H9 (cell line): Measurements from ENCODE around the gene BTRC. TPM values are rescaled to one million over a fixed set of nuclear protein-coding genes. Genes with fewer than 3 reads are reported as not detected.

Experiments used
- DNase-seq: peaks from one replicate; pipeline ENCODE4 v3.0.0-alpha.2; 2017
- H2AFZ ChIP-seq: one replicate; pipeline ENCODE4 v1.6.1; 2013; ENCODE audit warnings: mild to moderate bottlenecking, low read length, control low read depth, moderate library complexity
- H2AK5ac ChIP-seq: 2 replicates; pipeline ENCODE4 v1.6.1; 2013; ENCODE audit warnings: low read length, control low read depth, mixed read lengths; ENCODE audit not compliant: insufficient read length
- H2BK120ac ChIP-seq: one replicate; pipeline ENCODE4 v1.6.1; 2013; ENCODE audit warnings: low read depth, mild to moderate bottlenecking, low read length, control low read depth, inconsistent platforms; ENCODE audit not compliant: poor library complexity, severe bottlenecking
- H2BK12ac ChIP-seq: 2 replicates; pipeline ENCODE4 v1.6.1; 2013; ENCODE audit warnings: low read length, control low read depth, mixed read lengths, low read depth; ENCODE audit not compliant: insufficient read length
- H2BK15ac ChIP-seq: 2 replicates; pipeline ENCODE4 v1.6.1; 2013; ENCODE audit warnings: low read depth, low read length, control low read depth
- H2BK20ac ChIP-seq: one replicate; pipeline ENCODE4 v1.6.1; 2013; ENCODE audit warnings: low read depth, mild to moderate bottlenecking, low read length, control low read depth, inconsistent platforms; ENCODE audit not compliant: poor library complexity, severe bottlenecking
- H2BK5ac ChIP-seq: 2 replicates; pipeline ENCODE4 v1.6.1; 2013; ENCODE audit warnings: low read length, control low read depth, mixed read lengths; ENCODE audit not compliant: insufficient read length
- H3K14ac ChIP-seq: 2 replicates; pipeline ENCODE4 v1.6.1; 2013; ENCODE audit warnings: low read length, control low read depth; ENCODE audit not compliant: insufficient read depth
- H3K18ac ChIP-seq: 2 replicates; pipeline ENCODE4 v1.6.1; 2013; ENCODE audit warnings: low read depth, mild to moderate bottlenecking, mixed read lengths, low read length, control low read depth; ENCODE audit not compliant: insufficient read length
- H3K23ac ChIP-seq: 2 replicates; pipeline ENCODE4 v1.6.1; 2013; ENCODE audit warnings: low read length, control low read depth, mixed read lengths, low read depth; ENCODE audit not compliant: insufficient read length
- H3K23me2 ChIP-seq: 2 replicates; pipeline ENCODE4 v1.6.1; 2013; ENCODE audit warnings: low read depth, mild to moderate bottlenecking, mixed read lengths, low read length, control low read depth; ENCODE audit not compliant: insufficient read length, poor library complexity, severe bottlenecking
- H3K27ac ChIP-seq: 2 replicates; pipeline ENCODE4 v1.5.1; 2013; ENCODE audit warnings: low read length, control low read depth, mixed read lengths, low read depth; ENCODE audit not compliant: insufficient read length
- H3K27me3 ChIP-seq: 2 replicates; pipeline ENCODE4 v1.6.1; 2013; ENCODE audit warnings: low read length, control low read depth, inconsistent platforms; ENCODE audit not compliant: insufficient read depth
- H3K4ac ChIP-seq: 2 replicates; pipeline ENCODE4 v1.6.1; 2013; ENCODE audit warnings: low read depth, mild to moderate bottlenecking, control low read depth, inconsistent platforms, low read length, moderate library complexity
- H3K4me1 ChIP-seq: 2 replicates; pipeline ENCODE4 v1.6.1; 2013; ENCODE audit warnings: low read length, control low read depth, inconsistent platforms; ENCODE audit not compliant: insufficient read depth
- H3K4me2 ChIP-seq: 2 replicates; pipeline ENCODE4 v1.6.1; 2013; ENCODE audit warnings: low read length, control low read depth, mixed read lengths; ENCODE audit not compliant: insufficient read length, insufficient read depth
- H3K56ac ChIP-seq: 2 replicates; pipeline ENCODE4 v1.6.1; 2013; ENCODE audit warnings: low read depth, mild to moderate bottlenecking, mixed read lengths, low read length, control low read depth; ENCODE audit not compliant: insufficient read length
- H3K79me1 ChIP-seq: 2 replicates; pipeline ENCODE4 v1.6.1; 2013; ENCODE audit warnings: low read depth, mild to moderate bottlenecking, moderate library complexity, low read length, control low read depth, inconsistent platforms; ENCODE audit not compliant: insufficient read depth, poor library complexity, severe bottlenecking
- H3K79me2 ChIP-seq: 2 replicates; pipeline ENCODE4 v1.6.1; 2013; ENCODE audit warnings: low read length, control low read depth, inconsistent platforms; ENCODE audit not compliant: insufficient read depth
- H3K9ac ChIP-seq: 2 replicates; pipeline ENCODE4 v1.6.1; 2013; ENCODE audit warnings: low read length, control low read depth, mixed read lengths; ENCODE audit not compliant: insufficient read length; ENCODE audit errors: extremely low read depth
- H3K9me3 ChIP-seq: one replicate; pipeline ENCODE4 v1.6.1; 2013; ENCODE audit warnings: low read depth, low read length, inconsistent platforms; ENCODE audit not compliant: control insufficient read depth
- H3T11ph ChIP-seq: one replicate; pipeline ENCODE4 v1.6.1; 2013; ENCODE audit warnings: mild to moderate bottlenecking, low read length, control low read depth, inconsistent platforms
- H4K20me1 ChIP-seq: one replicate; pipeline ENCODE4 v1.6.1; 2013; ENCODE audit not compliant: control insufficient read depth, insufficient read length, insufficient read depth
- H4K5ac ChIP-seq: 2 replicates; pipeline ENCODE4 v1.6.1; 2013; ENCODE audit warnings: low read depth, mild to moderate bottlenecking, mixed read lengths, low read length, control low read depth; ENCODE audit not compliant: insufficient read length
- H4K8ac ChIP-seq: replicated peaks from 2 replicates; pipeline ENCODE4 v1.6.1; 2013; ENCODE audit warnings: low read length, control low read depth, mixed read lengths, low read depth; ENCODE audit not compliant: insufficient read length
- H4K91ac ChIP-seq: 2 replicates; pipeline ENCODE4 v1.6.1; 2013; ENCODE audit warnings: low read depth, mild to moderate bottlenecking, moderate library complexity, mixed read lengths, low read length, control low read depth; ENCODE audit not compliant: insufficient read length
- H3K27ac Mint-ChIP-seq, 3 experiments: 2 replicates in 2 of 3; 3 replicates in 1 of 3; pipeline ENCODE4 v1.8.0; 2020 to 2021; ENCODE audit warnings: mixed read lengths in 3 of 3, mild to moderate bottlenecking in 1 of 3, moderate library complexity in 1 of 3
- H3K27me3 Mint-ChIP-seq: 2 replicates; pipeline ENCODE4 v1.8.0; 2021; ENCODE audit warnings: low read depth, mild to moderate bottlenecking, moderate library complexity, mixed read lengths
- H3K36me3 Mint-ChIP-seq, 3 experiments: 2 replicates in 2 of 3; 3 replicates in 1 of 3; pipeline ENCODE4 v1.8.0; 2020 to 2021; ENCODE audit warnings: low read depth in 3 of 3, mixed read lengths in 3 of 3; ENCODE audit not compliant: insufficient read depth in 1 of 3
- H3K4me1 Mint-ChIP-seq, 2 experiments: 2 replicates each; pipeline ENCODE4 v1.8.0; 2020; ENCODE audit warnings: mixed read lengths in 2 of 2
- H3K4me3 Mint-ChIP-seq, 2 experiments: 2 replicates in 1 of 2; 3 replicates in 1 of 2; pipeline ENCODE4 v1.8.0; 2020 to 2021; ENCODE audit warnings: mild to moderate bottlenecking in 2 of 2, mixed read lengths in 2 of 2, moderate library complexity in 1 of 2
- H3K9me3 Mint-ChIP-seq, 2 experiments: 2 replicates in 1 of 2; 3 replicates in 1 of 2; pipeline ENCODE4 v1.8.0; 2020; ENCODE audit warnings: mild to moderate bottlenecking in 2 of 2, mixed read lengths in 2 of 2, moderate library complexity in 1 of 2
- CTCF ChIP-seq: fragments of 200-600 bp; sonication (generic); conservative IDR thresholded peaks from 3 replicates; pipeline ENCODE4 v1.8.0; 2021; ENCODE audit warnings: antibody characterized with exemption, mild to moderate bottlenecking
- WGBS: extraction: QIAGEN DNeasy Blood & Tissue Kit; methylation state at CpG from one replicate; pipeline ENCODE4 v1.1.7; 2013; ENCODE audit warnings: missing lambda C conversion rate, low lambda C conversion rate, mixed read lengths; ENCODE audit not compliant: insufficient read length; ENCODE audit errors: extremely low coverage; 5-methylcytosine and 5-hydroxymethylcytosine counted together
- total RNA-seq: library from RNA; stranded (reverse); gene quantifications from 2 replicates; pipeline ENCODE4 v1.2.1, GENCODE V29; 2021

Gene BTRC
- total RNA-seq, 1 experiment from 2014 or later = 24.2 TPM

- Histone ChIP-seq H2AFZ (no peak overlapping the region), H3K9me3 (no peaks in the 10 kb centered on the region), H3K23ac (no peak overlapping the region), H4K8ac (no peak overlapping the region), H4K91ac (no peak overlapping the region), H3K27ac (no peak overlapping the region), H4K20me1 (no peaks in the 10 kb centered on the region), H4K5ac (no peak overlapping the region), H2BK5ac (no peak overlapping the region), H3T11ph (no peak overlapping the region), H3K79me2 (no peaks in the 10 kb centered on the region), H3K9ac (no peak overlapping the region), H2BK120ac (no peak overlapping the region), H2BK15ac (no peak overlapping the region), H3K79me1 (no peaks in the 10 kb centered on the region), H3K18ac (no peak overlapping the region), H3K27me3 (no peaks in the 10 kb centered on the region; the same call in 1 of the 2 replicates), H3K4me2 (no peak overlapping the region), H3K4ac (no peak overlapping the region), H2BK12ac (no peak overlapping the region), H3K14ac (no peak overlapping the region; the same call in 1 of the 2 replicates), H3K56ac (no peak overlapping the region), H3K4me1 (no peaks in the 10 kb centered on the region), H2AK5ac (no peak overlapping the region), H2BK20ac (no peak overlapping the region), H3K23me2 (no peaks in the 10 kb centered on the region)
- TF ChIP-seq CTCF = no peak
- H3K27ac Mint-ChIP-seq = no peak overlapping the region
- H3K9me3 Mint-ChIP-seq = no peaks in the 10 kb centered on the region
- WGBS = no CpG with 5 or more reads among the region's 12 CpGs
- peaks cover 20% of the 10 kb centered on the region for H3K27me3 Mint-ChIP-seq
- H3K4me3 Mint-ChIP-seq = no peak overlapping the region
- peak; percentile 22 for DNase-seq
- peaks cover 3 to 11% of the 10 kb centered on the region in 2 experiments; a peak in 3 of 4 replicates for H3K4me1 Mint-ChIP-seq
- H3K36me3 Mint-ChIP-seq = no peaks in the 10 kb centered on the region
Measured at GRCh38 chr10:101559596-101560297, 205.8 kb downstream of the BTRC start.
